HG03095 (cell line): Measurements from ENCODE around the gene CPN2.

Source experiments
- ATAC-seq: cut with Tn5 transposase; IDR thresholded peaks from one replicate; pipeline ENCODE4 v1.9.1; 2021; ENCODE audit warnings: moderate library complexity; ENCODE audit not compliant: unreplicated experiment

CPN2 gene

GRCh38 chr3:194330579-194330978 is 20.5 kb downstream of the CPN2 start:
- ATAC-seq, result no peak

GRCh38 chr3:194330160-194330559 is 21.0 kb downstream of the CPN2 start:
- no peak for ATAC-seq

DNA sequence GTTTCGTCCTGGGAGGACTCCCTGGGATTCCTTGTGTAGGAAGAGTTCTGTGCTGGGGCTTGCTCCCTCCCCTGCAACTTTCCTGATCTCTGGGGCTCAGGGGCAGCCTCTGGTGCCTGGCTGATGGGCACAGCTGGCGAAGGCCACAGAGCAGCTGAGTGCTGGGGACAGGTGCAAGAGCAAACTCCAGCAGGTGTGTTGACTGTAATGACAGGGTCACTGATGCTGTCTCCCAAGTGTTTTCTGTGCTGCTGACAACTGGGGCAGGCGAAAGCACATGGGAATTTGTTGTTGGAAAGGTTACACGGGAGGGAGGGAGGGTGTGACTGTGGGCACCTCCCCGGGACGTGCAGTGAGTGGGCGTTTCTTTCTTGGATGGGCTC is 21.6 kb downstream of the CPN2 start:
- ATAC-seq, result no peak

- no peak for ATAC-seq
Observed at GRCh38 chr3:194328942-194329582, 22.1 kb downstream of the CPN2 start.

- ATAC-seq, result no peak
Observed at GRCh38 chr3:194328053-194328657, 23.0 kb downstream of the CPN2 start.

GRCh38 chr3:194327218-194328052 is 23.7 kb downstream of the CPN2 start:
- no peak for ATAC-seq

GRCh38 chr3:194326968-194327217 is 24.2 kb downstream of the CPN2 start:
- no peak for ATAC-seq

- ATAC-seq, result no peak
Observed at GRCh38 chr3:194326192-194326967, 24.7 kb downstream of the CPN2 start.

- ATAC-seq, result no peak
Observed at GRCh38 chr3:194325424-194326153, 25.5 kb downstream of the CPN2 start.

DNA sequence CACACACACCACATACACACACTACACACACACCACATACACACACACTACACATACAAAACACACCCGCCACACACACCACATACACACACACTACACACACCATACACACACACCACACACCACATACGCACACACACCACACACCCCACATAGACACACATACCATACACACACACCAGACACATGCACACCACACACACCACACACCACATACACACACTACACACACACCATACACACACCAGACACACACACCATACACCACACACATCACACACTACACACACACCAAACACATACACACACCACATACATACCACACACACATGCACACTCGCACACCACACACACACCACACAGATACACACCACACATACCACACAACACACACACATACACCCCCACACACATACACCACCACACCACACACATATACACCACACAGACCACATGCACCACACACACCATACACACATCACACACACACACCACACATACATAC is 26.3 kb downstream of the CPN2 start:
- no peak for ATAC-seq

GRCh38 chr3:194323785-194324735 is 27.1 kb downstream of the CPN2 start:
- peak; percentile 56 for ATAC-seq

DNA sequence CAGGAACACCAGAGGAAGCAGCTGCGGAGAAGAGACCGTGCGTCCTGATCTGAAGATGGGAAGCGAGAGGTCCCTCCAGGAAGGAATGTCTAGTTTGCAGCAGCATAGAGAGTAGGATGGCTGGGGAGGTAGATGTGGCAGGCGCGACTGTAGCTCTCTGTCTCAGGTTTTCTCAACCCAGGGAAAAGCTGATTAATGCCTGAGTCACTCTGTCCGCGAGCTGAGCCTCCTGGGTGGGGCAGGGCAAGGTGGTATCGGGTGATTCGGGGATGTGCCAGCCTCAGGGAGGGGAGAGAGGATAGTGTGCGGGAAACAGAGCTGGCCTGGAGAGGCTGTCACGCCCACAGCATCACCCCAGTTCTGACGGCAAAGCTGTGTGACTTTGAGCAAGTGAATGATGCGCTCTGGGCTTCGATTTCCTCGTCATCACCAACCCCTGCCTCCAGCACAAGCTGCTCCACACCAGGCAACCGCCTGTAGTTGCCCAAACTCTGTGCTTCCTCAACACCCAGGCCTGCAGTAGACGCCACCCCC is 28.4 kb downstream of the CPN2 start:
- no peak for ATAC-seq

GRCh38 chr3:194321693-194322640 is 29.2 kb downstream of the CPN2 start:
- ATAC-seq, result no peak

GRCh38 chr3:194320744-194321243 is 30.3 kb downstream of the CPN2 start:
- no peak for ATAC-seq

GRCh38 chr3:194320100-194320499 is 31.0 kb downstream of the CPN2 start:
- no peak for ATAC-seq

- no peak for ATAC-seq
Observed at GRCh38 chr3:194318511-194319161, 32.5 kb downstream of the CPN2 start.

DNA sequence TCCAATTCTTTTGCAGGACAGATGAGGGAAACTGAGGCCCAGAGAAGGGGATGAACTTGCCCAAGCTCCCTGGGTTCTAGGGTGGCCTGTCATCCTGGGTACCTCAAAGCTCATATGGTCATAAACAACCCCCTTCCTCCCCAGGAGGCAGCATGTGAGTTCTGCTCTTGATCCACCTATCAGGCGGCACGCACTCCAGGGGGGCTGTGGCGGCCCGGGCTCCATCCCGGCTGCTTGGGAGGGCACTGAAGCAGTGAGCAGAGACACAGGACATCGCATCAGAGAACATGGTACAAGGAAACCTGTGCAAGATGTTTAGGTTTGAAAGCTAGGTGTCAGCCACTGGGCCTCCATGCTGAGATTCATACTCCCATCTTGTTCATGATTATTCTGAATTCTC is 34.2 kb downstream of the CPN2 start:
- ATAC-seq, result no peak

GRCh38 chr3:194315965-194316361 is 35.2 kb downstream of the CPN2 start:
- ATAC-seq, result no peak
